Left ventricle myocardium inferior (tissue), 1 donor: ENCODE measurements around the gene IRF8. TPM values are rescaled to one million over a fixed set of nuclear protein-coding genes. Genes with fewer than 3 reads are reported as not detected.

Source experiments
- DNase-seq: peaks from one replicate; pipeline ENCODE4 v3.0.0-alpha.2; 2020
- H3K27ac ChIP-seq: fragments of 200-600 bp; replicated peaks from 2 replicates; pipeline ENCODE4 v1.8.0; 2021
- H3K27me3 ChIP-seq: fragments of 200-600 bp; 2 replicates; pipeline ENCODE4 v1.8.0; 2021; ENCODE audit warnings: low read depth
- H3K36me3 ChIP-seq: fragments of 200-600 bp; 2 replicates; pipeline ENCODE4 v1.8.0; 2021
- H3K4me1 ChIP-seq: fragments of 200-600 bp; 2 replicates; pipeline ENCODE4 v1.8.0; 2021
- H3K4me3 ChIP-seq: fragments of 200-600 bp; 2 replicates; pipeline ENCODE4 v1.8.0; 2021; ENCODE audit warnings: mild to moderate bottlenecking, moderate library complexity
- H3K9me3 ChIP-seq: fragments of 200-600 bp; replicated peaks from 2 replicates; pipeline ENCODE4 v1.8.0; 2021
- intact Hi-C: fragments of 100-400 bp; cut with micrococcal nuclease; formaldehyde crosslinking; loops from one replicate; pipeline ENCODE4 v1.11.0; 2022
- total RNA-seq: library from RNA; stranded (reverse); fragmentation: NEBNext Ultra II Directional; extraction: Animal tissue kit (Norgen Biotek cat#: 25700); gene quantifications from one replicate; pipeline ENCODE4 v1.2.1, GENCODE V29; 2021
- TF ChIP-seq, protein P1 (sequence below): fragments of 200-600 bp; IDR thresholded peaks from 2 replicates; pipeline ENCODE4 v1.8.0; 2021; ENCODE audit warnings: antibody characterized with exemption, mild to moderate bottlenecking, borderline replicate concordance
- donor health status: DM: no; HTN: yes; CAD: no; lungs with severe emphysema.

The IRF8 gene
- total RNA-seq, 1 donor from 2014 or later, result 2.7 TPM

DNA sequence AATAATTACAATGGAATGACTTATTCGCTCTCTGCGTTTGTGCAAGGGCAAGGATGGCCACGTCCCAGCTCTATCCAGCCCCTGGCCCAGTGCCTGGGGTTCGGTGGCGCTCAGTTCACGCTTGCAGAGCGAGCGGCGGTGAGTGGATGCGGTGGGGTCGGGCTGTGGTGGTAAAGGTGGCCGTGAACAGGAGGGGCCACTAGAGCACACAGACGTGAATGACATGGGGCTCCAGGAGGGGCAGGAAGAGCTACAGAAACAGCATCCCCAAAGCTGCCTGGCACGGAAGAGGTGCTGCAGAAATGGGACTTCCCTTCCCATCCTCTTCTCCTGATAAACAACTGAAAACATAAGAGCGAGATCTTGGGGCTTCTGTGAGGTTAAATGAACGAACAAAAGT is 28.4 kb downstream of the IRF8 start:
- Histone ChIP-seq H3K4me1 (no peaks in the 10 kb centered on the region), H3K36me3 (no peaks in the 10 kb centered on the region), H3K27me3 (peaks cover 92% of the 10 kb centered on the region), H3K4me3 (no peak overlapping the region), H3K9me3 (no peaks in the 10 kb centered on the region), H3K27ac (no peak overlapping the region)
- intact Hi-C loops, result no loop called here
- TF ChIP-seq, protein P1, sequence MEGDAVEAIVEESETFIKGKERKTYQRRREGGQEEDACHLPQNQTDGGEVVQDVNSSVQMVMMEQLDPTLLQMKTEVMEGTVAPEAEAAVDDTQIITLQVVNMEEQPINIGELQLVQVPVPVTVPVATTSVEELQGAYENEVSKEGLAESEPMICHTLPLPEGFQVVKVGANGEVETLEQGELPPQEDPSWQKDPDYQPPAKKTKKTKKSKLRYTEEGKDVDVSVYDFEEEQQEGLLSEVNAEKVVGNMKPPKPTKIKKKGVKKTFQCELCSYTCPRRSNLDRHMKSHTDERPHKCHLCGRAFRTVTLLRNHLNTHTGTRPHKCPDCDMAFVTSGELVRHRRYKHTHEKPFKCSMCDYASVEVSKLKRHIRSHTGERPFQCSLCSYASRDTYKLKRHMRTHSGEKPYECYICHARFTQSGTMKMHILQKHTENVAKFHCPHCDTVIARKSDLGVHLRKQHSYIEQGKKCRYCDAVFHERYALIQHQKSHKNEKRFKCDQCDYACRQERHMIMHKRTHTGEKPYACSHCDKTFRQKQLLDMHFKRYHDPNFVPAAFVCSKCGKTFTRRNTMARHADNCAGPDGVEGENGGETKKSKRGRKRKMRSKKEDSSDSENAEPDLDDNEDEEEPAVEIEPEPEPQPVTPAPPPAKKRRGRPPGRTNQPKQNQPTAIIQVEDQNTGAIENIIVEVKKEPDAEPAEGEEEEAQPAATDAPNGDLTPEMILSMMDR, result no peak
- no peak for DNase-seq

DNA sequence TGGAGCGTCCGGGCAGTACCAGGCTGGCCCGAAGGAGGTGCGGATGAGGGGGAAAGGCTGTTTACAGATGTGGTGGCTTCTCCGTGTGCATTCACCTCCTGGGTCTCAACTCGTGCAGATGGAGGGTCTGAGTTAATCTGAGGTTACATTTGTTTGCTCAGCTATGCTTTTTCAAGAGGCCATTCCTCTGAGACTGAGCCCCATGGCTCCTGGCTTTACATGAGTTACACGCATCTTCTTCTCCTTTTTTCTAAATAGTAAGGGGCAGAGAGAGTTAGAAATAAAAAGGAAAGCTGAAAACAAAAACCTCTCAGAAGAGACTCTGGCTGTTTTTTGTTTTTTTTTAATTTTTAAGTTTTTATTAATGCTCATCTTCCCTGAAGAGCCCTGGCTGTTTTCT is 29.0 kb downstream of the IRF8 start:
- intact Hi-C loops, result no loop called here
- Histone ChIP-seq H3K27me3 (peaks cover 97% of the 10 kb centered on the region), H3K27ac (no peak overlapping the region), H3K4me3 (no peak overlapping the region), H3K9me3 (no peaks in the 10 kb centered on the region), H3K36me3 (no peaks in the 10 kb centered on the region), H3K4me1 (no peaks in the 10 kb centered on the region)
- TF ChIP-seq, protein P1, result no peak
- no peak for DNase-seq

DNA sequence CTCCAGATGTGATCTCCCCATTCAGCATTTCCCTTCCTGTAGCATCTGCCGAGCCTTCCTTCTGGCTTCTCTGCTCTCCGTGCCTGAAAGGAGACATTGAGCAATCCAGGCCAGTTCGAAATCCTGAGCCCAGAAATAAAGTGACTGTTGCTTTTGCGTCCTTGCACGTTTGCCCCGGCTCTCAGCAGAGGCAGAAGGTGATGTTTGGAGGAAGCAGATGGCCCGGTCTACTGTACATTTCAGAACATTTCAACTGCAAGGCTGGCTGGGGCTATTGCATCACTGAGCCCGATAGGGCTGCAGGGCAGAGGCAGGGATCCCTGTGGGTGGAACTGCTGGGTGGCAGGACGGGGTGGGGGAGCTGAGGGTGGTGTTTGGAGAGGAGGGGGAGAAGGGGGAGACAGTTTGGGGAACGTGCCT is 29.4 kb downstream of the IRF8 start:
- Histone ChIP-seq H3K4me1 (no peaks in the 10 kb centered on the region), H3K9me3 (no peaks in the 10 kb centered on the region), H3K36me3 (no peaks in the 10 kb centered on the region), H3K27me3 (peaks cover 99% of the 10 kb centered on the region), H3K27ac (no peak overlapping the region), H3K4me3 (no peak overlapping the region)
- DNase-seq, result no peak
- intact Hi-C loops, result no loop called here
- TF ChIP-seq, protein P1, result no peak

DNA sequence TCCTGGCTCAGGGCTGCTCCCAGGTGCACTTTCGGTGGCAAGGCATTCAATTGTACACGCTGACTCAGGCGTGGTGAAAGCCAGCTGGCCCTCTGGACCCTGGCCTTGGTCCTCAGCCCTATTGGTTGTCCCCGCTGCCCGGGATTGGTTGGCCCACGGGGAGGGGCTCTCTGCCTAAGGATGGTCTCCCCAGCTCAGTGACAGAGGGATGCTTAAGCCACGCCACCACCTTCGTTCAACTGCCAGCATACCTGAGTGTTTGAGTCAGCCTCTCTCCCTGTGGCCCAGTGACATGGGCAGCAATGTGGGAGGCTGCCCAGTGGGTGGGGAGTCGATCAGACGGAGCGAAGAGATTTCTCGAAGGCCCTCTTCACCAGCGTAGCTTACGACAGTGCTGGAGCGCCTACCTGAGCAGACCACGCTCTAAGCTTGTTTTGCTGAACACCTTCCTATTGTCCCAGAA is 30.3 kb downstream of the IRF8 start:
- Histone ChIP-seq H3K9me3 (no peaks in the 10 kb centered on the region), H3K36me3 (no peaks in the 10 kb centered on the region), H3K27me3 (peaks cover 98% of the 10 kb centered on the region), H3K4me3 (no peak overlapping the region), H3K27ac (no peak overlapping the region), H3K4me1 (no peaks in the 10 kb centered on the region)
- no peak for DNase-seq
- intact Hi-C loops, result no loop called here
- TF ChIP-seq, protein P1, result no peak

DNA sequence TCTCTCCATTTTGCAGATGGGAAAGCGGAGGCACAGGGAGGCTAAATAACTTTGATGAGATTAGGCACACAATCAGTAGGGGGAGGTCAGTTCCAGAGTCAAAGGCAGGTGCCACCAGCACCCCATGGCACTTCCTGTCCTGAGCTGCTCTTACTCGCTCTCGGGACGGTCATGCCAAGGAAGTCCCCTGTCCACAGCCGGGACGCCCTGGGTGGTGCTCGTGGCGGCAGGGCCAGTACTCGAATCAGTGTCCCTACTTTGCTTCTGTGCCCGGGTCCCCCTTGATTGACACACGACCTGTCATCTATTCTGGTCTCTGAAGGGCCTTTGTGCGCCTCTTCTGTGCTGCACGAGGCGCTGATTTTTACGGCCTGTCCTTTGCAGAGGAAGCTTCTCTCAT is 31.3 kb downstream of the IRF8 start:
- peaks cover 98% of the 10 kb centered on the region for H3K27me3 ChIP-seq
- TF ChIP-seq, protein P1, result no peak
- DNase-seq, result no peak
- no peaks in the 10 kb centered on the region for H3K36me3 ChIP-seq
- no peak overlapping the region for H3K27ac ChIP-seq
- H3K9me3 ChIP-seq, result no peaks in the 10 kb centered on the region
- no peaks in the 10 kb centered on the region for H3K4me1 ChIP-seq
- intact Hi-C loops, result no loop called here
- H3K4me3 ChIP-seq, result no peak overlapping the region
